NCI-H524 treated with DMSO at 0.1 percent for 48 hours (cell line): ENCODE results near the gene PLEKHG5.
"Not testable (repeated sequence)": the region's sequence is repeated elsewhere in the genome, so short reads cannot be mapped to it uniquely, and the experiment has no call there.

Experiments used
- DNase-seq: peaks from one replicate; lab custom pipeline; 2025; lab: John Stamatoyannopoulos, UW

Gene PLEKHG5

DNA sequence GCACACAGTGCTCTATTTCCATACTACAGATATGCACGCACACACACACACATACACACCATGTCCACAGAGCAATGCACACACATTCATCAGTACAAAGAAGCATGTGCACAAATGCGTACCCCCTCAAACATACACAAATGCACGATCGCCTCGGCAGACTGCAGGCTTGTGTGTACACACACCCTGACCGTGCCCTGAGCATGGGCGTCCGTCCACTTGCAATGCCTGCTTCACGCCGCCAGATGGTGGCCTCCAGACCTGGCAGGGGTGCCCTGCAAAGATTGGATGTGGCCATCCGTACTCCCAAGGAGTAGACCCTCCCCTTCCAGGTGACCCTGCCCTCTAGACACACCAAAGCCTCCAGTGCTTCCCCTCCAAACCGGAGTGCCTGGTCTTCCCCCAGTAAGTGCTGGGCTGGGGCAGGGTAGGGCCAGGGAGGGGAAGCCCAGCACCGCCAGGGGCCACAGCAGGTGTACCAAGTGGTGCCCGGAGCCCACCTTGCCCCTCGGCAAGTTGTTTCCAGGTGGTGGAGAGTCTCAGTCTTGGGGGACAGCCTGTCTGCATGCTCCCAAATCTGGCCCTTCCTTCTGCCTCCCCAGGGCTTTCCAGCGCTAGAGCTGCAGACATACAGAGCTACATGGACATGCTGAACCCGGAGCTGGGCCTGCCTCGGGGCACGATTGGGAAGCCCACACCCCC, 46.3 kb downstream of the PLEKHG5 start:
- no peak for DNase-seq

DNA sequence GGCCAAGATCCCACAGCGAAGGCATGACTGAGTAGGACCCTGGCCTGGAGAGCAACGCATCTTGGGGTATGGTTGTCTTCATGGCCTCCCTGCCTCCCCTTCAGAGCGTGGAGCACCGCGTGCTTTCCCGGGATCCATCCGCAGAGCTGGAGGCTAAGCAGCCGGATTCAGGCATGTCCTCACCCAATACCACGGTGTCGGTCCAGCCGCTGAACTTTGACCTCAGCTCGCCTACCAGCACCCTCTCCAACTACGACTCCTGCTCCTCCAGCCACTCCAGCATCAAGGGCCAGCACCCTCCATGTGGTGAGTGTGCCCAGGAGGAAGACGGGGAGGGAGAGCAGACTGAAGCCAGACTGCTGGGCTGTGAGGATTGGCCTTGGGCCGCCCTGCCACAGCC, 47.1 kb downstream of the PLEKHG5 start:
- no peak for DNase-seq

GRCh38 chr1:6443339-6444115, 47.9 kb downstream of the PLEKHG5 start:
- DNase-seq, result no peak

GRCh38 chr1:6441586-6441985, 49.9 kb downstream of the PLEKHG5 start:
- DNase-seq, result no peak

DNA sequence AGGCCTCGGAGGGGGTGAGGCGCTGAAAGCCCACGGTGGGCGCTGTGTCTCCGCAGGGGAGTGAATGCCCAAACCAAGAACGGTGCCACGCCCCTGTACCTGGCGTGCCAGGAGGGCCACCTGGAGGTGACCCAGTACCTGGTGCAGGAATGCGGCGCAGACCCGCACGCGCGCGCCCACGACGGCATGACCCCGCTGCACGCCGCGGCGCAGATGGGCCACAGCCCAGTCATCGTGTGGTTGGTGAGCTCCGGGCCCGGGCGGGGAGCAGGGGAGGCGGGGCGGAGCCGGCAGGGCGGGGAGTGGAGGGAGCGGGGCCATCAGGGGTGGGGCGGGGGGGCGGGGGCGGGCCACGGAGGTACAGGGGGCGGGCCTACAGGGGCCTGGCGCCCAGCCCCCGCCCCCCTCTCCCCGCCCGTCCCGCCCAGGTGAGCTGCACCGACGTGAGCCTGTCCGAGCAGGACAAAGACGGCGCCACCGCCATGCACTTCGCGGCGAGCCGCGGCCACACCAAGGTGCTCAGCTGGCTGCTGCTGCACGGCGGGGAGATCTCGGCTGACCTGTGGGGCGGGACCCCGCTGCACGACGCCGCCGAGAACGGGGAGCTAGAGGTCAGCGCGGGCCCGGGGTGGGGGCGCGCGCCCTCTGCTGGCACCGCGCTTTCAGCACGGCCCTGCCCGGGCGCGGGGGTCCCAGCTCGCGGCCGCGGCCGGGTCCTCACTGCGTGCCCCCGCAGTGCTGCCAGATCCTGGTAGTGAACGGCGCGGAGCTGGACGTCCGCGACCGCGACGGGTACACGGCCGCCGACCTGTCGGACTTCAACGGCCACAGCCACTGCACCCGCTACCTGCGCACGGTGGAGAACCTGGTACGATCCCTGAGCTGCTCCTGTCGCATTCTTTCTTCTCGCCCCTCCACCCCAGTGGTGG, 51.0 kb downstream of the PLEKHG5 start:
- no peak for DNase-seq

DNA sequence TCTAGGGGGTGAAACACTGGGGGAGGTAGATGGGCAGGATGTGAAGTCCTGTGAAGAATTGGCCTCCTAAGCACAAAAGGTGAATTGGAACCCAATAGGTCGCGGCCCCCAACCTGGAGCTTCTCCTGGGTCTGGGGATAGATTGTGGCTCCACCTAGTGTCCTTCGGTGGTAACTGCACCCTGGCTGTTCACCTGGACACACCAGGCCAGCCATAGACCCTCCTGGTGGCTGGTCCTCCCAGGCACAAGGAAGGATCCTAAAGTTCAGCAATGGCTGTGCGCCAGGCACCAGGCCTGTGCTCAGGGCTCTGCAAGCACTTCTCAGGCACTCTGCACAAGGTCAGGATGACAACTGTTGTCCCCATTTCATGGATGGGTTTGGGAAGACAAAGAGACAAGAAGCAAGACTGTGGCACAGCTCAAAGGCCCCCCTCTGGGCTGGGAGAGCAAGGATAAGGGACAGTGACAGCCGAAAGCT, 53.4 kb downstream of the PLEKHG5 start:
- no peak for DNase-seq

- DNase-seq, result not testable (repeated sequence)
Observed at GRCh38 chr1:6437012-6437700, 54.3 kb downstream of the PLEKHG5 start.

DNA sequence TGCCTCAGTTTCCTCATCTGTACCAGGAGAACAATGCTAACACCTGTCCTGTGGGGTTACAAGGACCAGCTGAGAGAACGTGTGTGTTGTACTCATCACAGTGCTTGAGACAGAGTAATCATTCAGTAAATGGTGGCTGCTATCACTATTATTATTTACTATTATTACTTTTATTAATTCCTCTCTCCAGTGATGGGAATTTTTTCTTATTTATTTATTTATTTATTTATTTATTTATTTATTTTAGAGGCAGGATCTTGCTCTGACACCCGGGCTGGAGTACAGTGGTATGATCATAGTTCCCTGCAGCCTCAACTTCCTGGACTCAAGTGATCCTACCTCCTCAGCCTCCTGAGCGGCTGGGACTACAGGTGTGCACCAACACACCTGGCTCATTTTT, 55.2 kb downstream of the PLEKHG5 start:
- not testable (repeated sequence) for DNase-seq

- no peak for DNase-seq
Observed at GRCh38 chr1:6435547-6435946, 55.9 kb downstream of the PLEKHG5 start.

DNA sequence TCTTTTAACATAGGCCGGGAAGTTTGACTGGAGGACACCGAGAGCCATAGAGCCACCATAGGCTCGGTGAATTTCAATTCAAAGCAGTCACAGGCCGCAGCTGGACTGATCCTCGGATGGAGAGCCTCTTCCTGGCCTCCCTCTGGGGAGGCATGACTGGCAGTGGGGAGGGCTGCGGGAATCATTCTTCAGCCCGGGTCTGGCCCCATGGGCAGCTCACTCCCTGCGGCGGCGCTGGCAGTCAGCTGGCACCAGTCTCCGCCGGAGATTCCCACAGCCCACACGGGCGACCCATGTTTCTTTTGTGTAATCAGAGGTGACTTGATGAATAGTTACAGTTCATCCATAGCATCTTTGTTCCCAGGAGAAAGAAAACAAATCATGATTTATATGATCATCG, 56.3 kb downstream of the PLEKHG5 start:
- no peak for DNase-seq

DNA sequence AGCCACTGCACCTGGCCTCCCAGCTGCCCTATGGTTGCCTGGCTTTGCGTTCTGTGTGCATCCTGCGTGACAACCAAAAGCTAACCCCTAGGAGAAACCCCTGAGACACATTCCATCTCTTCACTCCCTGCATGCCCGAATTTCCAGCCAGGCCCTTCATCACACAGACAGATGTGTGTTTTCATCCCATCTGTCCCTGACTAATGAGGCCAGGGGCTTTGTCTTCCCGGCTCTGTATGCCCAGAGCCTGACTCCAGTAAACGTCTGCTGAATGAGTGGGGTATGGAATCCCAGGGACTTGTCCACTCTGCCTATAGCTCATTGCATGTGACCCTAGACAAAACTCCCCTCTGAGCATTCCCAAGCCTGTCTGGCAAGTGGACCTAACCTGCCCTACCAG, 57.3 kb downstream of the PLEKHG5 start:
- DNase-seq, result peak; percentile 56

- not testable (repeated sequence) for DNase-seq
Observed at GRCh38 chr1:6431645-6432579, 59.6 kb downstream of the PLEKHG5 start.

DNA sequence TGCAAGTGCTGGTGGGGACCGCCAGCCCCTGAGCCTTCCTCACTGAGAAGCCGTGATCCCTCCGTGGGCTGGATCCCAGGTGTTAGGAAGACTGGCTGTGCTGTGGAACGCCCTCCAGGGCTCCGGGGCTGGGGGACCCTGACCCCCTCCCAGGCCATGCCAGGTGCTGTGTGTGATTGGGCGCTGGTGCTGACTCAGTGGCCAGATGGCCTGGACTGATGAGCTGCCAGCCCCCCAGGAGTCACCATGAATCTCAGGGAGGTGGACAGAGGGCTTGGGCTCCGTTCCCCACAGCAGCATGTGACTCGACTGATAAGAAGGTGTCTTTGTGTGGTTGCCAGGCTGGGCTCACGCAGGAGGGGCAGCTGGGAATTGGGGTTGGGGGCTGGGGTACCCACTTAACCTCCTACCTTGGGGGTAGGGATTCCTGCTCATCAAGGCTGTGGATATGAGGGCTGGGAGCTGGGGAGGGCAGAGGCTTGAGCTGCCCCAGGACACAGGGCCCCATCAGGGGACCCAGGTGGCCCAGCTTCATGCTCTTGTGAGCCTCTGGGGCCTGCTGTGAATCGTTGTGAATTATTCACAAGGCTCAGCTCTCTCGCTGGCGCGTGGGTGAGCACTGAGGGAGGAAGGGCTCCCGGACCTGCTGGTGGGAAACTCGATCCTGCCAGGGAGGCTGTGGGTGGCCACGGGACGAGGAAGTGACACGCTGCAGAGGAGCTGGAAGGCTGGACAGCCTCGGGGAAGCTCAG, 61.6 kb downstream of the PLEKHG5 start:
- DNase-seq, result not testable (repeated sequence)

- not testable (repeated sequence) for DNase-seq
Observed at GRCh38 chr1:6428453-6428852, 63.0 kb downstream of the PLEKHG5 start.

GRCh38 chr1:6427441-6428390, 63.8 kb downstream of the PLEKHG5 start:
- DNase-seq, result no peak

- DNase-seq, result no peak
Observed at GRCh38 chr1:6426972-6427350, 64.5 kb downstream of the PLEKHG5 start.

DNA sequence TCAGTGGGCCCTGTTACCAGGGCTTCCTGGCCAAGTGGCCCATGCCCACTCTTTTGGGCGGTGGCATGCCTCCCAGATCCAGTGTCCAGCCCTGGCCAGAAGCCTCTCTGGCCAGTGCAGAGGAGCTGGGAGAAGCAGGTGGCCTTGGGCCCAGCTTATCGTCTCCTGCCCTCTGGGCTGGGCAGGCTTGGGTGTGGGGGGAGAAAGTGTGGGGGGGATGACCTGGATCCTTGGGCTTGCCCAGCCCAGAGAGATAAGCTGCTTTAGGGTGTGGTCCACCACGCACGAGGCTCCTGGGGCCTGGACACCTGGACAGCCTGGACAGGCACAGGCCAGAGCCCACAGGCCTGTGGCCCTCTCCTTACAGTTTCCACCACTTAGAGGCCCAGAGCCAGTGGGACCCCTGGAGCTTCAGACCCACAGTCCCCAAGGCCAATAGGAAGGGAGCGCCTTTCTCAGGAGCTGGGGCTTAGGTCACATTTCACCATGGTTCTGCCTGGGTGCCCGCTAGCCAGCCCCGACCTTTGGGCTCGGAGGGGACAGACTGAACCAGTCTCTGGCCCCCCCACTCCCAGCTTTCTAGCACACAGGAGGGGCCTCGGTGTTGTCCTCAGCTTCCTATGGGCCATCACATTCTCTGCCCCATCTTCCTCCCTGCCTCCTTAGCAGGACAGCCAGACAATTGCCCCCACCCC, 65.0 kb downstream of the PLEKHG5 start:
- DNase-seq, result no peak

DNA sequence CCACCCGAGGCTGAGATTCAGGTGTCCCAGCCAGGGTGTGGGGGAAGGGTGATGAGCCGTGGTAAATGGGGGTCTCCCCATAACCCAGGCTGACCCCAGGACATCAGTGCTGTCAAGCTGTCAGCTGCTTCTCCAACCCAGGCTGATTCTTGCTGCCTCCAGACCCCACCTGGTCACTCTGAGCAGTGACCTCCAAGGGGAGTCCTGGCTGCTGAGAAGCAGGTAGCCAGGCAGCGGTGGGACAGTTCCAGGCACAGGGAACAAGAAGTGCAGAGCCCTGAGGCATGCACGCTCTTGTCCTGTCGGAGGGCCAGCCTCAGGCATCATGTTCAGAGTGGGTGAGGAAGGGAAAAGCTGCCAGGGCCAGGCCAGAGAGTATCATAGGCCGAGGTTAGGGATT, 65.8 kb downstream of the PLEKHG5 start:
- DNase-seq, result no peak
